ENCODE results near the gene MLXIP. TPM values are rescaled to one million over a fixed set of nuclear protein-coding genes. Genes with fewer than 3 reads are reported as not detected.

Gene MLXIP
- total and polyA plus RNA-seq, 7 donors: 50.9 to 184 (median 114) TPM

GRCh38 chr12:122058549-122059149 is 19.9 kb upstream of the MLXIP start:
- WGBS, 3 donors: 93 to 94% (median 94%) methylated on average over 11 of the region's 11 CpGs

GRCh38 chr12:122059203-122059960 is 19.2 kb upstream of the MLXIP start:
- Histone ChIP-seq H3K4me1 (peaks cover 16% of the 10 kb centered on the region), H3K27ac (peak overlapping the region; percentile 31), H3K9me3 (no peaks in the 10 kb centered on the region), H3K27me3 (ENCODE audit: insufficient read depth in 3 of 3, low read length in 2 of 3) (no peaks in the 10 kb centered on the region), H3K36me3 (ENCODE audit: insufficient read depth in 1 of 2, low read depth in 1 of 2) (peaks cover 0 to 23% of the 10 kb centered on the region in 2 donors), H3K4me3 (no peak overlapping the region)
- TF ChIP-seq CTCF (IDR thresholded peaks at IDR 0.05): no peak
- no peak for ATAC-seq
- WGBS, 3 donors: 87 to 90% (median 89%) methylated on average over 28 of the region's 28 CpGs
- intact Hi-C loops (cut with DNase I): loop anchor here in 1 of 2 donors (5.0 kb wide), 1 partner anchor 138 kb away; no protein-coding TSS in a partner anchor
- no peak for DNase-seq

More at GRCh38 chr12:122058549-122059149, 19.9 kb upstream of the MLXIP start:
- Histone ChIP-seq H3K27me3 (ENCODE audit: insufficient read depth in 3 of 3, low read length in 2 of 3) (no peaks in the 10 kb centered on the region), H3K9me3 (no peaks in the 10 kb centered on the region), H3K4me1 (peaks cover 16% of the 10 kb centered on the region), H3K4me3 (no peak overlapping the region), H3K36me3 (ENCODE audit: insufficient read depth in 1 of 2, low read depth in 1 of 2) (peaks cover 0 to 23% of the 10 kb centered on the region in 2 donors), H3K27ac (no peak overlapping the region)
- no peak for ATAC-seq
- DNase-seq: no peak
- intact Hi-C loops (cut with DNase I): loop anchor here in 1 of 2 donors (5.0 kb wide), 1 partner anchor 139 kb away; no protein-coding TSS in a partner anchor
- TF ChIP-seq CTCF (IDR thresholded peaks at IDR 0.05): no peak

GRCh38 chr12:122060081-122060501 is 18.5 kb upstream of the MLXIP start:
- Histone ChIP-seq H3K4me3 (no peak overlapping the region), H3K27ac (peak overlapping the region; percentile 31), H3K27me3 (ENCODE audit: insufficient read depth in 3 of 3, low read length in 2 of 3) (no peaks in the 10 kb centered on the region), H3K4me1 (peaks cover 24% of the 10 kb centered on the region), H3K9me3 (no peaks in the 10 kb centered on the region), H3K36me3 (ENCODE audit: insufficient read depth in 1 of 2, low read depth in 1 of 2) (peaks cover 0 to 23% of the 10 kb centered on the region in 2 donors)
- intact Hi-C loops (cut with DNase I): no loop called here
- no peak for DNase-seq
- ATAC-seq: peak in 2 of 4 donors; percentile 22 to 26
- no peak for TF ChIP-seq CTCF (IDR thresholded peaks at IDR 0.05)
- 41 to 64% (median 48%) methylated on average over 21 to 22 of the region's 22 CpGs for WGBS, 3 donors

GRCh38 chr12:122061253-122061652 is 17.3 kb upstream of the MLXIP start:
- Histone ChIP-seq H3K9me3 (no peaks in the 10 kb centered on the region), H3K4me3 (no peak overlapping the region), H3K27me3 (ENCODE audit: insufficient read depth in 3 of 3, low read length in 2 of 3) (no peaks in the 10 kb centered on the region), H3K36me3 (ENCODE audit: insufficient read depth in 1 of 2, low read depth in 1 of 2) (peaks cover 0 to 23% of the 10 kb centered on the region in 2 donors), H3K27ac (no peak overlapping the region), H3K4me1 (peaks cover 19% of the 10 kb centered on the region)
- no peak for ATAC-seq
- intact Hi-C loops (cut with DNase I): no loop called here
- TF ChIP-seq CTCF (IDR thresholded peaks at IDR 0.05): no peak
- no peak for DNase-seq
- WGBS, 3 donors: 83 to 86% (median 84%) methylated on average over 23 of the region's 23 CpGs

Data from psoas muscle (tissue), 8 donors.